GM12878 (cell line): ENCODE data around the gene CCDC127. TPM values are rescaled to one million over a fixed set of nuclear protein-coding genes. Genes with fewer than 3 reads are reported as not detected.

Experiments used
- ATAC-seq: fragments of 200-7000 bp; cut with Tn5 transposase; 3 replicates; pipeline ENCODE4 v1.9.1; 2020; ENCODE audit warnings: mild to moderate bottlenecking, moderate library complexity
- BruUV-seq: library from RNA; stranded (reverse); fragments of 400-500 nt; replicated peaks from 2 replicates; lab custom pipeline; 2021; lab: Mats Ljungman, UMichigan
- CTCF ChIA-PET: fragments of 300-600 bp; sonication (Branson Sonifier 250); formaldehyde crosslinking; extraction: SDS; loops from one replicate; lab custom pipeline; 2021; ENCODE audit warnings: inconsistent platforms; lab: Yijun Ruan, JAX
- POLR2A ChIA-PET: fragments of 350-600 bp; formaldehyde crosslinking; extraction: SDS; loops from one replicate; lab custom pipeline; 2021; ENCODE audit warnings: inconsistent platforms; lab: Charles Lee
- RAD21 ChIA-PET: fragments of 300-600 bp; sonication (Branson Sonifier 250); formaldehyde crosslinking; loops from one replicate; lab custom pipeline; 2023; ENCODE audit warnings: antibody characterized with exemption; ENCODE audit not compliant: unreplicated experiment; lab: Charles Lee
- SMC1A ChIA-PET: fragments of 300-600 bp; sonication (Branson Sonifier 250); formaldehyde crosslinking; loops from one replicate; lab custom pipeline; 2023; ENCODE audit not compliant: unreplicated experiment, uncharacterized antibody; lab: Charles Lee
- DNase-seq: peaks from one replicate; pipeline ENCODE4 v3.0.0-alpha.2; 2011; ENCODE audit warnings: low read depth, low spot score
- FAIRE-seq: peaks from 3 replicates; lab custom pipeline; 2011; peaks lifted over from hg19 to GRCh38; lab: Jason Lieb, UNC
- H2AFZ ChIP-seq: 2 replicates; pipeline ENCODE4 v1.6.0; 2011; ENCODE audit warnings: low read depth, low read length, control low read depth; ENCODE audit not compliant: control insufficient read depth
- H3K27ac ChIP-seq: 2 replicates; pipeline ENCODE4 v1.5.1; 2011; ENCODE audit warnings: control low read depth; ENCODE audit not compliant: control insufficient read depth, insufficient read depth
- H3K27me3 ChIP-seq, 2 experiments: replicated peaks in 1 of 2; 2 replicates each; pipeline versions ENCODE4 v1.6.0 to v1.6.1; 2011; ENCODE audit warnings: low read length in 1 of 2; ENCODE audit not compliant: control insufficient read depth in 2 of 2, insufficient read depth in 2 of 2
- H3K36me3 ChIP-seq, 2 experiments: 2 replicates each; pipeline ENCODE4 v1.5.1; 2011; ENCODE audit warnings: low read length in 1 of 2; ENCODE audit not compliant: control insufficient read depth in 2 of 2, insufficient read depth in 2 of 2
- H3K4me1 ChIP-seq: 2 replicates; pipeline ENCODE4 v1.6.1; 2011; ENCODE audit warnings: mild to moderate bottlenecking, low read length, moderate library complexity, mixed read lengths; ENCODE audit not compliant: control insufficient read depth, insufficient read depth
- H3K4me2 ChIP-seq: 2 replicates; pipeline ENCODE4 v1.6.0; 2011; ENCODE audit warnings: control low read depth; ENCODE audit not compliant: control insufficient read depth, insufficient read depth
- H3K4me3 ChIP-seq: fragments of 200-600 bp; sonication (generic); 2 replicates; pipeline ENCODE4 v1.5.1; 2016
- H3K79me2 ChIP-seq: 2 replicates; pipeline ENCODE4 v1.6.0; 2011; ENCODE audit warnings: low read length; ENCODE audit not compliant: control insufficient read depth, insufficient read depth
- H3K9ac ChIP-seq: 2 replicates; pipeline ENCODE4 v1.8.0; 2011; ENCODE audit warnings: low read length, control low read depth, mixed read lengths; ENCODE audit not compliant: control insufficient read depth, insufficient read depth
- H3K9me3 ChIP-seq: replicated peaks from 3 replicates; pipeline ENCODE4 v1.5.1; 2011; ENCODE audit warnings: mild to moderate bottlenecking, low read length; ENCODE audit not compliant: control insufficient read depth, insufficient read depth
- H4K20me1 ChIP-seq: 2 replicates; pipeline ENCODE4 v1.6.0; 2011; ENCODE audit not compliant: control insufficient read depth, insufficient read depth
- EZH2 ChIP-seq: IDR thresholded peaks from 2 replicates; pipeline ENCODE4 v1.6.1; 2012; ENCODE audit warnings: low read depth, mild to moderate bottlenecking, control low read depth, inconsistent platforms, low read length, borderline replicate concordance; ENCODE audit not compliant: control insufficient read depth
- RCOR1 ChIP-seq: conservative IDR thresholded peaks from 2 replicates; pipeline ENCODE4 v1.6.1; 2012; ENCODE audit warnings: low read depth, low read length, improper control_type of control experiment
- RFX5 ChIP-seq: IDR thresholded peaks from 2 replicates; pipeline ENCODE4 v1.6.1; 2011; ENCODE audit warnings: low read depth, low read length, improper control_type of control experiment
- TCF12 ChIP-seq: IDR thresholded peaks from 2 replicates; pipeline ENCODE4 v1.6.1; 2011; ENCODE audit warnings: low read depth, mild to moderate bottlenecking, low read length
- YBX1 ChIP-seq: fragments of 450-650 bp; IDR thresholded peaks from 2 replicates; pipeline ENCODE4 v1.6.1; 2016; ENCODE audit warnings: antibody characterized with exemption
- ZNF622 ChIP-seq: fragments of 450-650 bp; IDR thresholded peaks from 2 replicates; pipeline ENCODE4 v1.6.1; 2017; ENCODE audit warnings: mild to moderate bottlenecking, inconsistent platforms
- WGBS: methylation state at CpG from one replicate; pipeline ENCODE4 v1.1.6; 2016; ENCODE audit warnings: low lambda C conversion rate; ENCODE audit not compliant: insufficient replicate concordance, insufficient coverage; ENCODE audit errors: missing lambda C conversion rate; 5-methylcytosine and 5-hydroxymethylcytosine counted together
- in situ Hi-C: fragments of 300-500 bp; cut with MboI; formaldehyde crosslinking; loops from 9 replicates; pipeline ENCODE4 v1.14.3; 2018; ENCODE audit warnings: mixed read lengths
- intact Hi-C: fragments of 100-400 bp; cut with micrococcal nuclease; formaldehyde crosslinking; loops from one replicate; pipeline ENCODE4 v1.14.2; 2022; ENCODE audit not compliant: unreplicated experiment
- polyA plus RNA-seq, 11 experiments: library from polyadenylated mRNA; depleted of rRNA in 4 of 11; unstranded in 6 of 11; stranded (reverse) in 5 of 11; fragments of >200 nt; fragmentation: Nextera tagmentation in 4 of 11; fragmentation: Illumina TruSeq in 1 of 11; extraction: Ambion mirVana in 4 of 11; extraction: Trizol in 1 of 11; gene quantifications; 1 replicate in 1 of 11; 2 replicates in 10 of 11; pipeline versions ENCODE4 v1.2.1 to v1.2.3, GENCODE V29; 2011 to 2016; ENCODE audit warnings: inconsistent platforms in 2 of 11, missing spikeins in 2 of 11, low read depth in 1 of 11
- total RNA-seq, 4 experiments: library from RNA; depleted of rRNA in 3 of 4; stranded (reverse); fragments of >200 nt in 3 of 4; fragmentation: Illumina TruSeq in 1 of 4; extraction: Trizol in 1 of 4; gene quantifications; 2 replicates each; pipeline versions ENCODE4 v1.2.1 to v1.2.3, GENCODE V29; 2013 to 2021
- TF ChIP-seq, protein P1 (sequence below): fragments of 450-650 bp; IDR thresholded peaks from 2 replicates; pipeline ENCODE4 v1.6.1; 2016; ENCODE audit warnings: mild to moderate bottlenecking
- TF ChIP-seq, protein P2 (sequence below): IDR thresholded peaks from 2 replicates; pipeline ENCODE4 v1.6.1; 2012; ENCODE audit warnings: low read depth, low read length, improper control_type of control experiment

The CCDC127 gene
- total and polyA plus RNA-seq, 10 of the 15 experiments (the other 5 are each of a cell fraction or from before 2014, with no cell fraction given) = 1.9 to 6.9 (median 2.9) TPM

DNA sequence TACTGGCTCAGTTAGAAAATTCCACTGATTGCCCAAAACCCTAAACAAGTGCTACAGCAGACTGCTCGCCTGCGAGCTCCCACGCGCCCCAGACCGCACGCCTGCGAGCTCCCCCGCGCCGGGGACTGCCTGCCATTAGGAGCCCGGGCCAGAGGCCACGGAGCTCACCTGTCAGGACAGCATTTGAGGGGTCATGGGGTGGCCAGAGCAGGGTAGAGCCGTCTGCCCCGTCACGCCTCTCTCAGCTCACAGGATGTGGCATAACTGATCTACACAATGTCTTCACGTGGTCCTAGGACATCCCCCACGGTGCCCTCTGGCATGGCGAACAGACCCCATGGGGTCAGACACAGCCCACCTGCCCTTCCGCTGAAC, 55.8 kb downstream of the CCDC127 start:
- H3K27me3 ChIP-seq = no peaks in the 10 kb centered on the region
- H2AFZ ChIP-seq = no peak overlapping the region
- no peak overlapping the region for H3K9ac ChIP-seq
- no peak overlapping the region for H3K4me2 ChIP-seq
- DNase-seq = no peak
- intact Hi-C loops = no loop called here
- H3K36me3 ChIP-seq = no peaks in the 10 kb centered on the region
- RAD21 ChIA-PET = no interaction called here
- no peaks in the 10 kb centered on the region for H3K4me1 ChIP-seq
- H4K20me1 ChIP-seq = no peaks in the 10 kb centered on the region
- no TSS peak for BruUV-seq
- no peak overlapping the region for H3K27ac ChIP-seq
- no peak overlapping the region for H3K4me3 ChIP-seq
- TF ChIP-seq RCOR1 (no peak), EZH2 (no peak), RFX5 (no peak)
- H3K79me2 ChIP-seq = no peaks in the 10 kb centered on the region
- no peak for FAIRE-seq
- POLR2A ChIA-PET = no interaction called here
- no peak for ATAC-seq
- in situ Hi-C loops = no loop called here
- 43% methylated on average over 19 of the region's 19 CpGs for WGBS
- H3K9me3 ChIP-seq = no peaks in the 10 kb centered on the region; the same call in 2 of the 3 replicates
- CTCF ChIA-PET = no interaction called here
- SMC1A ChIA-PET = no interaction called here

DNA sequence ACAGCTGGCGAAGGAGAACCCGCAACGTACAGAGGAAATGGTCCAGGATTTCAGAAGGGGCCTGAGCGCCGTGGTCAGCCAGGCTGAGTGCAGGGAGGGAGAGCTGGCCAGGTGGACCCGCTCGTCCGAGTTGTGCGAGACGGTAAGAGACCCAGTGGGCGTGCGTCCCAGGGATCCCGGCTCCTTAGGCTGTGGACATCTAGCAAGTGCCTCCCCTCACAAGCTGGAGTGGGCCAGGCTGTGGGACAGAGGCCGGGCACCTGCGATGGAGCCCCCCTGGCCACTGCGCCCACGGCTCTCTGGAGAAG, 56.2 kb downstream of the CCDC127 start:
- no peak overlapping the region for H3K4me2 ChIP-seq
- TF ChIP-seq YBX1 (no peak), ZNF622 (no peak), TCF12 (no peak)
- TF ChIP-seq, protein P1, sequence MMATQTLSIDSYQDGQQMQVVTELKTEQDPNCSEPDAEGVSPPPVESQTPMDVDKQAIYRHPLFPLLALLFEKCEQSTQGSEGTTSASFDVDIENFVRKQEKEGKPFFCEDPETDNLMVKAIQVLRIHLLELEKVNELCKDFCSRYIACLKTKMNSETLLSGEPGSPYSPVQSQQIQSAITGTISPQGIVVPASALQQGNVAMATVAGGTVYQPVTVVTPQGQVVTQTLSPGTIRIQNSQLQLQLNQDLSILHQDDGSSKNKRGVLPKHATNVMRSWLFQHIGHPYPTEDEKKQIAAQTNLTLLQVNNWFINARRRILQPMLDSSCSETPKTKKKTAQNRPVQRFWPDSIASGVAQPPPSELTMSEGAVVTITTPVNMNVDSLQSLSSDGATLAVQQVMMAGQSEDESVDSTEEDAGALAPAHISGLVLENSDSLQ = no peak
- TF ChIP-seq, protein P2, sequence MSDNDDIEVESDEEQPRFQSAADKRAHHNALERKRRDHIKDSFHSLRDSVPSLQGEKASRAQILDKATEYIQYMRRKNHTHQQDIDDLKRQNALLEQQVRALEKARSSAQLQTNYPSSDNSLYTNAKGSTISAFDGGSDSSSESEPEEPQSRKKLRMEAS = no peak
- TF ChIP-seq, all 136 proteins: peak for 0
- Histone ChIP-seq H4K20me1 (no peaks in the 10 kb centered on the region), H3K27me3 (no peaks in the 10 kb centered on the region), H3K27ac (no peak overlapping the region), H3K4me1 (no peaks in the 10 kb centered on the region), H3K9ac (no peak overlapping the region), H3K4me3 (no peak overlapping the region), H3K36me3 (no peaks in the 10 kb centered on the region), H2AFZ (no peak overlapping the region), H3K9me3 (no peaks in the 10 kb centered on the region; the same call in 2 of the 3 replicates), H3K79me2 (no peaks in the 10 kb centered on the region)
- 77% methylated on average over 17 of the region's 17 CpGs for WGBS
- in situ Hi-C loops = no loop called here
- POLR2A ChIA-PET = no interaction called here
- ATAC-seq (no peak), DNase-seq (no peak), FAIRE-seq (no peak)
- CTCF ChIA-PET = no interaction called here
- SMC1A ChIA-PET = no interaction called here
- intact Hi-C loops = no loop called here
- BruUV-seq = no TSS peak
- RAD21 ChIA-PET = no interaction called here
